ENCODE results near the gene GFPT1.

GRCh38 chr2:69358914-69359313, 28.1 kb downstream of the GFPT1 start:
- TF ChIP-seq CTCF (IDR thresholded peaks at IDR 0.05; ENCODE audit: insufficient read depth, low read length, poor library complexity, severe bottlenecking) (no peak), EZH2phosphoT487 (conservative IDR thresholded peaks at IDR 0.05; ENCODE audit: low read length) (no peak)

Measured in SU-DHL-6 (cell line).